GM12878 (cell line): ENCODE measurements around the gene CGA. TPM values are rescaled to one million over a fixed set of nuclear protein-coding genes. Genes with fewer than 3 reads are reported as not detected.

ENCODE experiments used
- ATAC-seq: fragments of 200-7000 bp; cut with Tn5 transposase; 3 replicates; pipeline ENCODE4 v1.9.1; 2020; ENCODE audit warnings: mild to moderate bottlenecking, moderate library complexity
- BruUV-seq: library from RNA; stranded (reverse); fragments of 400-500 nt; replicated peaks from 2 replicates; lab custom pipeline; 2021; lab: Mats Ljungman, UMichigan
- CTCF ChIA-PET: fragments of 300-600 bp; sonication (Branson Sonifier 250); formaldehyde crosslinking; extraction: SDS; loops from one replicate; lab custom pipeline; 2021; ENCODE audit warnings: inconsistent platforms; lab: Yijun Ruan, JAX
- POLR2A ChIA-PET: fragments of 350-600 bp; formaldehyde crosslinking; extraction: SDS; loops from one replicate; lab custom pipeline; 2021; ENCODE audit warnings: inconsistent platforms; lab: Charles Lee
- RAD21 ChIA-PET: fragments of 300-600 bp; sonication (Branson Sonifier 250); formaldehyde crosslinking; loops from one replicate; lab custom pipeline; 2023; ENCODE audit warnings: antibody characterized with exemption; ENCODE audit not compliant: unreplicated experiment; lab: Charles Lee
- SMC1A ChIA-PET: fragments of 300-600 bp; sonication (Branson Sonifier 250); formaldehyde crosslinking; loops from one replicate; lab custom pipeline; 2023; ENCODE audit not compliant: unreplicated experiment, uncharacterized antibody; lab: Charles Lee
- DNase-seq: peaks from one replicate; pipeline ENCODE4 v3.0.0-alpha.2; 2011; ENCODE audit warnings: low read depth, low spot score
- FAIRE-seq: peaks from 3 replicates; lab custom pipeline; 2011; peaks lifted over from hg19 to GRCh38; lab: Jason Lieb, UNC
- H2AFZ ChIP-seq: 2 replicates; pipeline ENCODE4 v1.6.0; 2011; ENCODE audit warnings: low read depth, low read length, control low read depth; ENCODE audit not compliant: control insufficient read depth
- H3K27ac ChIP-seq: 2 replicates; pipeline ENCODE4 v1.5.1; 2011; ENCODE audit warnings: control low read depth; ENCODE audit not compliant: control insufficient read depth, insufficient read depth
- H3K27me3 ChIP-seq, 2 experiments: replicated peaks in 1 of 2; 2 replicates each; pipeline versions ENCODE4 v1.6.0 to v1.6.1; 2011; ENCODE audit warnings: low read length in 1 of 2; ENCODE audit not compliant: control insufficient read depth in 2 of 2, insufficient read depth in 2 of 2
- H3K36me3 ChIP-seq, 2 experiments: 2 replicates each; pipeline ENCODE4 v1.5.1; 2011; ENCODE audit warnings: low read length in 1 of 2; ENCODE audit not compliant: control insufficient read depth in 2 of 2, insufficient read depth in 2 of 2
- H3K4me1 ChIP-seq: 2 replicates; pipeline ENCODE4 v1.6.1; 2011; ENCODE audit warnings: mild to moderate bottlenecking, low read length, moderate library complexity, mixed read lengths; ENCODE audit not compliant: control insufficient read depth, insufficient read depth
- H3K4me2 ChIP-seq: 2 replicates; pipeline ENCODE4 v1.6.0; 2011; ENCODE audit warnings: control low read depth; ENCODE audit not compliant: control insufficient read depth, insufficient read depth
- H3K4me3 ChIP-seq: fragments of 200-600 bp; sonication (generic); 2 replicates; pipeline ENCODE4 v1.5.1; 2016
- H3K79me2 ChIP-seq: 2 replicates; pipeline ENCODE4 v1.6.0; 2011; ENCODE audit warnings: low read length; ENCODE audit not compliant: control insufficient read depth, insufficient read depth
- H3K9ac ChIP-seq: 2 replicates; pipeline ENCODE4 v1.8.0; 2011; ENCODE audit warnings: low read length, control low read depth, mixed read lengths; ENCODE audit not compliant: control insufficient read depth, insufficient read depth
- H3K9me3 ChIP-seq: replicated peaks from 3 replicates; pipeline ENCODE4 v1.5.1; 2011; ENCODE audit warnings: mild to moderate bottlenecking, low read length; ENCODE audit not compliant: control insufficient read depth, insufficient read depth
- H4K20me1 ChIP-seq: 2 replicates; pipeline ENCODE4 v1.6.0; 2011; ENCODE audit not compliant: control insufficient read depth, insufficient read depth
- ATF7 ChIP-seq: fragments of 450-650 bp; IDR thresholded peaks from 2 replicates; pipeline ENCODE4 v1.6.1; 2016; ENCODE audit warnings: low read depth, mild to moderate bottlenecking
- MEF2A ChIP-seq: IDR thresholded peaks from 2 replicates; pipeline ENCODE4 v1.6.1; 2011; ENCODE audit warnings: low read depth, mild to moderate bottlenecking, low read length, moderate library complexity; ENCODE audit not compliant: insufficient read depth
- MTA3 ChIP-seq: IDR thresholded peaks from 2 replicates; pipeline ENCODE4 v1.6.1; 2012; ENCODE audit warnings: low read length, inconsistent platforms, borderline replicate concordance
- MYB ChIP-seq: fragments of 150-350 bp; IDR thresholded peaks from 2 replicates; pipeline ENCODE4 v1.6.1; 2014; ENCODE audit warnings: mild to moderate bottlenecking, low read depth, low read length, borderline replicate concordance
- NFIC ChIP-seq: IDR thresholded peaks from 2 replicates; pipeline ENCODE4 v1.6.1; 2012; ENCODE audit warnings: low read depth, mild to moderate bottlenecking, inconsistent platforms, low read length, moderate library complexity
- PML ChIP-seq: IDR thresholded peaks from 2 replicates; pipeline ENCODE4 v1.6.1; 2012; ENCODE audit warnings: low read length, inconsistent platforms
- POLR2AphosphoS2 ChIP-seq: IDR thresholded peaks from 2 replicates; pipeline ENCODE4 v1.6.1; 2011; ENCODE audit warnings: low read depth, mild to moderate bottlenecking, low read length, improper control_type of control experiment, moderate library complexity
- RAD21 ChIP-seq: IDR thresholded peaks from 2 replicates; pipeline ENCODE4 v1.6.1; 2011; ENCODE audit warnings: mild to moderate bottlenecking, low read depth, low read length, moderate library complexity; ENCODE audit not compliant: insufficient read depth
- RELA ChIP-seq: fragments of 450-650 bp; IDR thresholded peaks from 2 replicates; pipeline ENCODE4 v1.8.0; 2014; ENCODE audit warnings: borderline replicate concordance; ENCODE audit not compliant: partially characterized antibody
- SMAD5 ChIP-seq: IDR thresholded peaks from 2 replicates; pipeline ENCODE4 v1.6.1; 2016; ENCODE audit warnings: antibody characterized with exemption, low read depth
- SMC3 ChIP-seq: IDR thresholded peaks from 2 replicates; pipeline ENCODE4 v1.6.1; 2011; ENCODE audit warnings: low read length, improper control_type of control experiment, borderline replicate concordance
- TCF3 ChIP-seq: IDR thresholded peaks from 2 replicates; pipeline ENCODE4 v1.6.1; 2012; ENCODE audit warnings: low read depth, mild to moderate bottlenecking, low read length, borderline replicate concordance; ENCODE audit not compliant: insufficient read depth
- in situ Hi-C: fragments of 300-500 bp; cut with MboI; formaldehyde crosslinking; loops from 9 replicates; pipeline ENCODE4 v1.14.3; 2018; ENCODE audit warnings: mixed read lengths
- intact Hi-C: fragments of 100-400 bp; cut with micrococcal nuclease; formaldehyde crosslinking; loops from one replicate; pipeline ENCODE4 v1.14.2; 2022; ENCODE audit not compliant: unreplicated experiment
- polyA plus RNA-seq, 11 experiments: library from polyadenylated mRNA; depleted of rRNA in 4 of 11; unstranded in 6 of 11; stranded (reverse) in 5 of 11; fragments of >200 nt; fragmentation: Nextera tagmentation in 4 of 11; fragmentation: Illumina TruSeq in 1 of 11; extraction: Ambion mirVana in 4 of 11; extraction: Trizol in 1 of 11; gene quantifications; 1 replicate in 1 of 11; 2 replicates in 10 of 11; pipeline versions ENCODE4 v1.2.1 to v1.2.3, GENCODE V29; 2011 to 2016; ENCODE audit warnings: inconsistent platforms in 2 of 11, missing spikeins in 2 of 11, low read depth in 1 of 11
- total RNA-seq, 4 experiments: library from RNA; depleted of rRNA in 3 of 4; stranded (reverse); fragments of >200 nt in 3 of 4; fragmentation: Illumina TruSeq in 1 of 4; extraction: Trizol in 1 of 4; gene quantifications; 2 replicates each; pipeline versions ENCODE4 v1.2.1 to v1.2.3, GENCODE V29; 2013 to 2021
- TF ChIP-seq, protein P1 (sequence below): IDR thresholded peaks from 2 replicates; pipeline ENCODE4 v1.6.1; 2012; ENCODE audit warnings: low read depth, low read length, improper control_type of control experiment
- TF ChIP-seq, protein P2 (sequence below): fragments of 450-650 bp; conservative IDR thresholded peaks from 2 replicates; pipeline ENCODE4 v1.6.1; 2017; ENCODE audit warnings: mild to moderate bottlenecking, moderate library complexity
- TF ChIP-seq, protein P3 (sequence below): fragments of 450-650 bp; formaldehyde crosslinking; IDR thresholded peaks from 2 replicates; pipeline ENCODE4 v1.4.0; 2020; ENCODE audit warnings: mild to moderate bottlenecking, moderate library complexity

Gene CGA
- total and polyA plus RNA-seq, 10 of the 15 experiments (the other 5 are each of a cell fraction or from before 2014, with no cell fraction given) = 0.10 to 0.27 (median 0.12) TPM; not detected in 6

DNA sequence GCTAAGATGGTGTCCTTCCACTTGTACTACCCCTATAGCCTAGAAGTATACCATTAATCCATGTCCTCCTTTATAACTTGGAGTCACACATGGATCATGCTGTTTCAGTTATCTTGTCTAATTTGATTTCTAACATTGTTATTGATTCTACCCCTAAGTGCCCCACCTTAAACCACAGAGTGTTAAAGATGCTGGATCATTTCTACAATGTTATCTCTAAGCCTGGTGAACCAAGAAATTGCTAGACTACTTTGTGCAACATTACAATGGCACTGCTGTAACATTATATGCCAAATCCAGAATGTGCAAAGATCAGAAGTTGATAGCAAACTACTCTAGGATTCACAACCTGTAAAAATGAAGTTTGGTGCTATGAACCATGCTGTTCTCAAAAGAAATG is 1.7 kb downstream of the CGA start:
- H2AFZ ChIP-seq = no peak overlapping the region
- intact Hi-C loops = no loop called here
- TF ChIP-seq SMC3 = no peak
- TF ChIP-seq, protein P1, sequence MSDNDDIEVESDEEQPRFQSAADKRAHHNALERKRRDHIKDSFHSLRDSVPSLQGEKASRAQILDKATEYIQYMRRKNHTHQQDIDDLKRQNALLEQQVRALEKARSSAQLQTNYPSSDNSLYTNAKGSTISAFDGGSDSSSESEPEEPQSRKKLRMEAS = no peak
- no peak for TF ChIP-seq RAD21
- no peak for TF ChIP-seq PML
- TF ChIP-seq, protein P2, sequence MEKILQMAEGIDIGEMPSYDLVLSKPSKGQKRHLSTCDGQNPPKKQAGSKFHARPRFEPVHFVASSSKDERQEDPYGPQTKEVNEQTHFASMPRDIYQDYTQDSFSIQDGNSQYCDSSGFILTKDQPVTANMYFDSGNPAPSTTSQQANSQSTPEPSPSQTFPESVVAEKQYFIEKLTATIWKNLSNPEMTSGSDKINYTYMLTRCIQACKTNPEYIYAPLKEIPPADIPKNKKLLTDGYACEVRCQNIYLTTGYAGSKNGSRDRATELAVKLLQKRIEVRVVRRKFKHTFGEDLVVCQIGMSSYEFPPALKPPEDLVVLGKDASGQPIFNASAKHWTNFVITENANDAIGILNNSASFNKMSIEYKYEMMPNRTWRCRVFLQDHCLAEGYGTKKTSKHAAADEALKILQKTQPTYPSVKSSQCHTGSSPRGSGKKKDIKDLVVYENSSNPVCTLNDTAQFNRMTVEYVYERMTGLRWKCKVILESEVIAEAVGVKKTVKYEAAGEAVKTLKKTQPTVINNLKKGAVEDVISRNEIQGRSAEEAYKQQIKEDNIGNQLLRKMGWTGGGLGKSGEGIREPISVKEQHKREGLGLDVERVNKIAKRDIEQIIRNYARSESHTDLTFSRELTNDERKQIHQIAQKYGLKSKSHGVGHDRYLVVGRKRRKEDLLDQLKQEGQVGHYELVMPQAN = no peak
- no peak for TF ChIP-seq MTA3
- no peak for TF ChIP-seq MEF2A
- TF ChIP-seq MYB = no peak
- TF ChIP-seq, protein P3, sequence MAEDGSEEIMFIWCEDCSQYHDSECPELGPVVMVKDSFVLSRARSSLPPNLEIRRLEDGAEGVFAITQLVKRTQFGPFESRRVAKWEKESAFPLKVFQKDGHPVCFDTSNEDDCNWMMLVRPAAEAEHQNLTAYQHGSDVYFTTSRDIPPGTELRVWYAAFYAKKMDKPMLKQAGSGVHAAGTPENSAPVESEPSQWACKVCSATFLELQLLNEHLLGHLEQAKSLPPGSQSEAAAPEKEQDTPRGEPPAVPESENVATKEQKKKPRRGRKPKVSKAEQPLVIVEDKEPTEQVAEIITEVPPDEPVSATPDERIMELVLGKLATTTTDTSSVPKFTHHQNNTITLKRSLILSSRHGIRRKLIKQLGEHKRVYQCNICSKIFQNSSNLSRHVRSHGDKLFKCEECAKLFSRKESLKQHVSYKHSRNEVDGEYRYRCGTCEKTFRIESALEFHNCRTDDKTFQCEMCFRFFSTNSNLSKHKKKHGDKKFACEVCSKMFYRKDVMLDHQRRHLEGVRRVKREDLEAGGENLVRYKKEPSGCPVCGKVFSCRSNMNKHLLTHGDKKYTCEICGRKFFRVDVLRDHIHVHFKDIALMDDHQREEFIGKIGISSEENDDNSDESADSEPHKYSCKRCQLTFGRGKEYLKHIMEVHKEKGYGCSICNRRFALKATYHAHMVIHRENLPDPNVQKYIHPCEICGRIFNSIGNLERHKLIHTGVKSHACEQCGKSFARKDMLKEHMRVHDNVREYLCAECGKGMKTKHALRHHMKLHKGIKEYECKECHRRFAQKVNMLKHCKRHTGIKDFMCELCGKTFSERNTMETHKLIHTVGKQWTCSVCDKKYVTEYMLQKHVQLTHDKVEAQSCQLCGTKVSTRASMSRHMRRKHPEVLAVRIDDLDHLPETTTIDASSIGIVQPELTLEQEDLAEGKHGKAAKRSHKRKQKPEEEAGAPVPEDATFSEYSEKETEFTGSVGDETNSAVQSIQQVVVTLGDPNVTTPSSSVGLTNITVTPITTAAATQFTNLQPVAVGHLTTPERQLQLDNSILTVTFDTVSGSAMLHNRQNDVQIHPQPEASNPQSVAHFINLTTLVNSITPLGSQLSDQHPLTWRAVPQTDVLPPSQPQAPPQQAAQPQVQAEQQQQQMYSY (CRISPR knock-in tag) = no peak
- TF ChIP-seq SMAD5 = no peak
- TF ChIP-seq TCF3 = no peak
- no peak for TF ChIP-seq POLR2AphosphoS2
- TF ChIP-seq NFIC = no peak
- no peak for TF ChIP-seq ATF7
- TF ChIP-seq RELA = no peak
- TF ChIP-seq, all 136 proteins: peak for 0
- H3K4me2 ChIP-seq = no peak overlapping the region
- no peak overlapping the region for H3K27ac ChIP-seq
- FAIRE-seq = no peak
- H3K4me3 ChIP-seq = no peak overlapping the region
- in situ Hi-C loops = no loop called here
- no peaks in the 10 kb centered on the region for H3K9me3 ChIP-seq
- POLR2A ChIA-PET = no interaction called here
- no peaks in the 10 kb centered on the region for H3K27me3 ChIP-seq
- CTCF ChIA-PET = interaction anchor here (1.7 to 5.4 kb wide), 3 partner anchors 14 to 26 kb away, joined by 4 to 31 read pairs (median 7); no protein-coding TSS in a partner anchor
- ATAC-seq = no peak
- H3K9ac ChIP-seq = no peak overlapping the region
- no TSS peak for BruUV-seq
- no peaks in the 10 kb centered on the region for H3K79me2 ChIP-seq
- RAD21 ChIA-PET = no interaction called here
- no peaks in the 10 kb centered on the region for H3K4me1 ChIP-seq
- no peaks in the 10 kb centered on the region for H3K36me3 ChIP-seq
- H4K20me1 ChIP-seq = no peaks in the 10 kb centered on the region
- SMC1A ChIA-PET = no interaction called here
- DNase-seq = no peak
